ENCODE data around the gene ACTR3C. TPM values are rescaled to one million over a fixed set of nuclear protein-coding genes. Genes with fewer than 3 reads are reported as not detected.

The ACTR3C gene
- total and polyA plus RNA-seq, 2 experiments from 2014 or later: 1.5 to 3.5 TPM

DNA sequence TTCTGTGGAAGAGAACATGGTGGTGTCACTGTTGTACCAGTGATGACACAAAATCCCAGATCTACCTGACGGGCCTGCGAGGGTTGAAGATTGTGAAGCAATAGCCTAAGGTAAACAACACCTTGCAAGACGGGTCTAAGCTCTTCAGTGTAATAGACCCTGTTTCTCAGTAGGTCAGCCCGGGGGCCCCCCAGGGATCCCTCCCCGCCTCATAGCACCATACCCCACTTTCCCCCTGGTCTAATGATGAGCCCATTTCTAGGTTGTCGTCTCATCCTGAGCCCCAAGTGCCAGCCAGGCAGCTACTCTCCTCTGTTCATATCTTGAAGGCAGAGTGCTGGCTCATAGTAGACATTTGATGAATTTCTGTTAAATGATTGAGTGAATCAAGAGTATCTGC, 2.6 kb upstream of the ACTR3C start:
- DNase-seq (ENCODE audit: low spot score): no peak
- Histone ChIP-seq H2AFZ (no peak overlapping the region), H3K36me3 (ENCODE audit: insufficient read depth) (peaks cover 26% of the 10 kb centered on the region; the same call in 1 of the 2 replicates), H4K20me1 (replicated peaks; ENCODE audit: insufficient read depth) (no peaks in the 10 kb centered on the region), H3K4me3 (no peak overlapping the region), H3K9me2 (ENCODE audit: insufficient read depth) (peaks cover 8% of the 10 kb centered on the region; the same call in 1 of the 2 replicates), H3K27me3 (ENCODE audit: insufficient read depth) (0 out of 2 replicates have a peak, but pooled peaks cover 2% of the 10 kb centered on the region), H3F3A (replicated peaks; ENCODE audit: low read depth) (peaks cover 20% of the 10 kb centered on the region), H3K79me2 (replicated peaks; ENCODE audit: insufficient read depth) (peaks cover 45% of the 10 kb centered on the region), H3K27ac (ENCODE audit: low read depth) (no peak overlapping the region), H3K4me2 (no peak overlapping the region), H3K4me1 (ENCODE audit: insufficient read depth) (peaks cover 52% of the 10 kb centered on the region)
- Mint-ChIP-seq H3K4me1 (peaks cover 45% of the 10 kb centered on the region), H3K9me3 (no peaks in the 10 kb centered on the region), H3K27me3 (ENCODE audit: insufficient read depth, low read depth, poor library complexity) (peaks cover 20% of the 10 kb centered on the region), H3K4me3 (no peak overlapping the region), H3K27ac (no peak overlapping the region), H3K36me3 (ENCODE audit: low read depth) (peaks cover 27% of the 10 kb centered on the region)
- no peak for TF ChIP-seq JUNB (IDR thresholded peaks at IDR 0.05; ENCODE audit: unreplicated experiment)
- TF ChIP-seq, protein P1, sequence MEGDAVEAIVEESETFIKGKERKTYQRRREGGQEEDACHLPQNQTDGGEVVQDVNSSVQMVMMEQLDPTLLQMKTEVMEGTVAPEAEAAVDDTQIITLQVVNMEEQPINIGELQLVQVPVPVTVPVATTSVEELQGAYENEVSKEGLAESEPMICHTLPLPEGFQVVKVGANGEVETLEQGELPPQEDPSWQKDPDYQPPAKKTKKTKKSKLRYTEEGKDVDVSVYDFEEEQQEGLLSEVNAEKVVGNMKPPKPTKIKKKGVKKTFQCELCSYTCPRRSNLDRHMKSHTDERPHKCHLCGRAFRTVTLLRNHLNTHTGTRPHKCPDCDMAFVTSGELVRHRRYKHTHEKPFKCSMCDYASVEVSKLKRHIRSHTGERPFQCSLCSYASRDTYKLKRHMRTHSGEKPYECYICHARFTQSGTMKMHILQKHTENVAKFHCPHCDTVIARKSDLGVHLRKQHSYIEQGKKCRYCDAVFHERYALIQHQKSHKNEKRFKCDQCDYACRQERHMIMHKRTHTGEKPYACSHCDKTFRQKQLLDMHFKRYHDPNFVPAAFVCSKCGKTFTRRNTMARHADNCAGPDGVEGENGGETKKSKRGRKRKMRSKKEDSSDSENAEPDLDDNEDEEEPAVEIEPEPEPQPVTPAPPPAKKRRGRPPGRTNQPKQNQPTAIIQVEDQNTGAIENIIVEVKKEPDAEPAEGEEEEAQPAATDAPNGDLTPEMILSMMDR (conservative IDR thresholded peaks at IDR 0.05; ENCODE audit: low read depth in 2 of 2): no peak
- TF ChIP-seq POLR2AphosphoS5 (IDR thresholded peaks at IDR 0.05; ENCODE audit: low read depth): no peak
- no peak for TF ChIP-seq ZNF331 (CRISPR knock-in tag; IDR thresholded peaks at IDR 0.05; ENCODE audit: low read depth)
- TF ChIP-seq CREB1 (CRISPR knock-in tag; IDR thresholded peaks at IDR 0.05; ENCODE audit: low read depth): no peak
- TF ChIP-seq EZH2 (IDR thresholded peaks at IDR 0.05; ENCODE audit: low read depth, unreplicated experiment): no peak
- no peak for TF ChIP-seq ZNF114 (CRISPR knock-in tag; IDR thresholded peaks at IDR 0.05)
- TF ChIP-seq NANOG (IDR thresholded peaks at IDR 0.05; ENCODE audit: borderline replicate concordance): no peak
- no peak for ATAC-seq

DNA sequence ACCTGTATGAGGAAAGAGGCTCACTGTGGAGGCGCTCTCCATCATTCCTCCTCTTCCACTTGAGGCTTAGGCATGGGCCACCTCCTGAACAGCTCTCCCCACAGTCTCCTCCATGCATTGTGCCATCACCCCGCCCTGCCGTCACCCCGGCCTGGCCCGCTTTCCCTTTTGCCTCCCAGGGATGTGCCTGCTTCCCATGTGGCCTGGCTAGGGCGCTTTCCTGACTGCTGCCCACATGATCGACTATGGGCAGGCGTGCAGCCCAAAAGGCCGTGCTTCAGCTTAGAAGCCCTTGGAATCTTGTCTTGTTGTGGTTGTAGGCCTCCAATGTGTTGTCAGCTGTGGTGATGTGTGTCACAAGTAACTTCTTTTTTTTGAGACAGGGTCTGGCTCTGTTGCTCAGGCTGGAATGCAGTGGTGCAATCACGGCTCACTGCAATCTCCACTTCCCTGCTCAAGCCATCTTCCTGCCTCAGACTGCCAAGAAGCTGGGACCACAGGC, 1.8 kb upstream of the ACTR3C start:
- Mint-ChIP-seq H3K9me3 (no peaks in the 10 kb centered on the region), H3K4me3 (no peak overlapping the region), H3K27me3 (ENCODE audit: insufficient read depth, low read depth, poor library complexity) (peaks cover 20% of the 10 kb centered on the region), H3K27ac (no peak overlapping the region), H3K36me3 (ENCODE audit: low read depth) (peaks cover 27% of the 10 kb centered on the region; the same call in 2 of the 3 replicates), H3K4me1 (peaks cover 43% of the 10 kb centered on the region)
- H4K20me1 ChIP-seq (replicated peaks; ENCODE audit: insufficient read depth): no peaks in the 10 kb centered on the region
- ATAC-seq (no peak), DNase-seq (ENCODE audit: low spot score) (no peak)
- no peak overlapping the region for H2AFZ ChIP-seq
- peaks cover 55% of the 10 kb centered on the region for H3K4me1 ChIP-seq (ENCODE audit: insufficient read depth)
- H3K9me2 ChIP-seq (ENCODE audit: insufficient read depth): peaks cover 8% of the 10 kb centered on the region; the same call in 1 of the 2 replicates
- peaks cover 22% of the 10 kb centered on the region for H3F3A ChIP-seq (replicated peaks; ENCODE audit: low read depth)
- peaks cover 26% of the 10 kb centered on the region; the same call in 1 of the 2 replicates for H3K36me3 ChIP-seq (ENCODE audit: insufficient read depth)
- no peak overlapping the region for H3K4me3 ChIP-seq
- 0 out of 2 replicates have a peak, but pooled peaks cover 2% of the 10 kb centered on the region for H3K27me3 ChIP-seq (ENCODE audit: insufficient read depth)
- no peak for TF ChIP-seq EZH2 (IDR thresholded peaks at IDR 0.05; ENCODE audit: low read depth, unreplicated experiment)
- no peak for TF ChIP-seq NANOG (IDR thresholded peaks at IDR 0.05; ENCODE audit: borderline replicate concordance)
- TF ChIP-seq ZNF114 (CRISPR knock-in tag; IDR thresholded peaks at IDR 0.05): no peak
- TF ChIP-seq CREB1 (CRISPR knock-in tag; IDR thresholded peaks at IDR 0.05; ENCODE audit: low read depth): no peak
- TF ChIP-seq, protein P2, sequence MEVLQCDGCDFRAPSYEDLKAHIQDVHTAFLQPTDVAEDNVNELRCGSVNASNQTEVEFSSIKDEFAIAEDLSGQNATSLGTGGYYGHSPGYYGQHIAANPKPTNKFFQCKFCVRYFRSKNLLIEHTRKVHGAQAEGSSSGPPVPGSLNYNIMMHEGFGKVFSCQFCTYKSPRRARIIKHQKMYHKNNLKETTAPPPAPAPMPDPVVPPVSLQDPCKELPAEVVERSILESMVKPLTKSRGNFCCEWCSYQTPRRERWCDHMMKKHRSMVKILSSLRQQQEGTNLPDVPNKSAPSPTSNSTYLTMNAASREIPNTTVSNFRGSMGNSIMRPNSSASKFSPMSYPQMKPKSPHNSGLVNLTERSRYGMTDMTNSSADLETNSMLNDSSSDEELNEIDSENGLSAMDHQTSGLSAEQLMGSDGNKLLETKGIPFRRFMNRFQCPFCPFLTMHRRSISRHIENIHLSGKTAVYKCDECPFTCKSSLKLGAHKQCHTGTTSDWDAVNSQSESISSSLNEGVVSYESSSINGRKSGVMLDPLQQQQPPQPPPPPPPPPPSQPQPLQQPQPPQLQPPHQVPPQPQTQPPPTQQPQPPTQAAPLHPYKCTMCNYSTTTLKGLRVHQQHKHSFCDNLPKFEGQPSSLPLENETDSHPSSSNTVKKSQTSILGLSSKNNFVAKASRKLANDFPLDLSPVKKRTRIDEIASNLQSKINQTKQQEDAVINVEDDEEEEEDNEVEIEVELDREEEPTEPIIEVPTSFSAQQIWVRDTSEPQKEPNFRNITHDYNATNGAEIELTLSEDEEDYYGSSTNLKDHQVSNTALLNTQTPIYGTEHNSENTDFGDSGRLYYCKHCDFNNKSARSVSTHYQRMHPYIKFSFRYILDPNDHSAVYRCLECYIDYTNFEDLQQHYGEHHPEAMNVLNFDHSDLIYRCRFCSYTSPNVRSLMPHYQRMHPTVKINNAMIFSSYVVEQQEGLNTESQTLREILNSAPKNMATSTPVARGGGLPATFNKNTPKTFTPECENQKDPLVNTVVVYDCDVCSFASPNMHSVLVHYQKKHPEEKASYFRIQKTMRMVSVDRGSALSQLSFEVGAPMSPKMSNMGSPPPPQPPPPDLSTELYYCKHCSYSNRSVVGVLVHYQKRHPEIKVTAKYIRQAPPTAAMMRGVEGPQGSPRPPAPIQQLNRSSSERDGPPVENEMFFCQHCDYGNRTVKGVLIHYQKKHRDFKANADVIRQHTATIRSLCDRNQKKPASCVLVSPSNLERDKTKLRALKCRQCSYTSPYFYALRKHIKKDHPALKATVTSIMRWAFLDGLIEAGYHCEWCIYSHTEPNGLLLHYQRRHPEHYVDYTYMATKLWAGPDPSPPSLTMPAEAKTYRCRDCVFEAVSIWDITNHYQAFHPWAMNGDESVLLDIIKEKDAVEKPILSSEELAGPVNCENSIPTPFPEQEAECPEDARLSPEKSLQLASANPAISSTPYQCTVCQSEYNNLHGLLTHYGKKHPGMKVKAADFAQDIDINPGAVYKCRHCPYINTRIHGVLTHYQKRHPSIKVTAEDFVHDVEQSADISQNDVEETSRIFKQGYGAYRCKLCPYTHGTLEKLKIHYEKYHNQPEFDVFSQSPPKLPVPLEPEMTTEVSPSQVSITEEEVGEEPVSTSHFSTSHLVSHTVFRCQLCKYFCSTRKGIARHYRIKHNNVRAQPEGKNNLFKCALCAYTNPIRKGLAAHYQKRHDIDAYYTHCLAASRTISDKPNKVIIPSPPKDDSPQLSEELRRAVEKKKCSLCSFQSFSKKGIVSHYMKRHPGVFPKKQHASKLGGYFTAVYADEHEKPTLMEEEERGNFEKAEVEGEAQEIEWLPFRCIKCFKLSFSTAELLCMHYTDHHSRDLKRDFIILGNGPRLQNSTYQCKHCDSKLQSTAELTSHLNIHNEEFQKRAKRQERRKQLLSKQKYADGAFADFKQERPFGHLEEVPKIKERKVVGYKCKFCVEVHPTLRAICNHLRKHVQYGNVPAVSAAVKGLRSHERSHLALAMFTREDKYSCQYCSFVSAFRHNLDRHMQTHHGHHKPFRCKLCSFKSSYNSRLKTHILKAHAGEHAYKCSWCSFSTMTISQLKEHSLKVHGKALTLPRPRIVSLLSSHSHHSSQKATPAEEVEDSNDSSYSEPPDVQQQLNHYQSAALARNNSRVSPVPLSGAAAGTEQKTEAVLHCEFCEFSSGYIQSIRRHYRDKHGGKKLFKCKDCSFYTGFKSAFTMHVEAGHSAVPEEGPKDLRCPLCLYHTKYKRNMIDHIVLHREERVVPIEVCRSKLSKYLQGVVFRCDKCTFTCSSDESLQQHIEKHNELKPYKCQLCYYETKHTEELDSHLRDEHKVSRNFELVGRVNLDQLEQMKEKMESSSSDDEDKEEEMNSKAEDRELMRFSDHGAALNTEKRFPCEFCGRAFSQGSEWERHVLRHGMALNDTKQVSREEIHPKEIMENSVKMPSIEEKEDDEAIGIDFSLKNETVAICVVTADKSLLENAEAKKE (CRISPR knock-in tag; IDR thresholded peaks at IDR 0.05): no peak
- H3K79me2 ChIP-seq (replicated peaks; ENCODE audit: insufficient read depth): peaks cover 37% of the 10 kb centered on the region
- no peak overlapping the region for H3K27ac ChIP-seq (ENCODE audit: low read depth)
- H3K4me2 ChIP-seq: peak overlapping the region; percentile 98
